Loucy (cell line): ENCODE results near the gene MYH14.

Source experiments
- H2AFZ ChIP-seq: fragments of 200-600 bp; sonication (generic); 2 replicates; pipeline ENCODE4 v1.6.0; 2016; ENCODE audit warnings: antibody characterized with exemption, mild to moderate bottlenecking, low read length, moderate library complexity
- H3F3A ChIP-seq: fragments of 200-600 bp; 2 replicates; pipeline ENCODE4 v1.6.0; 2016; ENCODE audit warnings: antibody characterized with exemption, low read depth, mild to moderate bottlenecking
- H3K27me3 ChIP-seq: fragments of 200-600 bp; sonication (generic); 2 replicates; pipeline ENCODE4 v1.6.1; 2014; ENCODE audit warnings: low read length, mild to moderate bottlenecking; ENCODE audit not compliant: insufficient read depth, poor library complexity, severe bottlenecking
- H3K36me3 ChIP-seq: fragments of 200-600 bp; sonication (generic); 2 replicates; pipeline ENCODE4 v1.6.1; 2016; ENCODE audit warnings: low read length; ENCODE audit not compliant: insufficient read depth
- H3K4me1 ChIP-seq: fragments of 200-600 bp; sonication (generic); 2 replicates; pipeline ENCODE4 v1.5.1; 2014; ENCODE audit warnings: low read length, mild to moderate bottlenecking; ENCODE audit not compliant: insufficient read depth, poor library complexity, severe bottlenecking
- H3K4me2 ChIP-seq: fragments of 200-600 bp; sonication (generic); 2 replicates; pipeline ENCODE4 v1.6.0; 2014; ENCODE audit warnings: antibody characterized with exemption, low read length, low read depth, mild to moderate bottlenecking; ENCODE audit not compliant: poor library complexity, severe bottlenecking
- H3K4me3 ChIP-seq: fragments of 200-600 bp; sonication (generic); 2 replicates; pipeline ENCODE4 v1.5.1; 2014; ENCODE audit warnings: low read length, mild to moderate bottlenecking, mixed read lengths; ENCODE audit not compliant: poor library complexity, severe bottlenecking
- H3K79me2 ChIP-seq: fragments of 200-600 bp; sonication (generic); 2 replicates; pipeline ENCODE4 v1.6.1; 2014; ENCODE audit warnings: low read length; ENCODE audit not compliant: insufficient read depth
- H3K9ac ChIP-seq: fragments of 200-600 bp; sonication (generic); 2 replicates; pipeline ENCODE4 v1.6.0; 2014; ENCODE audit warnings: mild to moderate bottlenecking, low read depth, low read length, moderate library complexity; ENCODE audit not compliant: poor library complexity, severe bottlenecking
- H3K9me2 ChIP-seq: fragments of 200-600 bp; sonication (generic); replicated peaks from 2 replicates; pipeline ENCODE4 v1.6.1; 2016; ENCODE audit warnings: low read depth, low read length, mixed read lengths
- H3K9me3 ChIP-seq: fragments of 200-600 bp; sonication (generic); 2 replicates; pipeline ENCODE4 v1.6.1; 2014; ENCODE audit warnings: mild to moderate bottlenecking, antibody characterized with exemption, low read length, low read depth; ENCODE audit not compliant: insufficient read depth
- H4K20me1 ChIP-seq: fragments of 200-600 bp; sonication (generic); 2 replicates; pipeline ENCODE4 v1.6.0; 2014; ENCODE audit warnings: antibody characterized with exemption, low read length, mild to moderate bottlenecking; ENCODE audit not compliant: insufficient read depth, poor library complexity, severe bottlenecking
- EZH2phosphoT487 ChIP-seq: fragments of 200-600 bp; IDR thresholded peaks from 2 replicates; pipeline ENCODE4 v1.6.1; 2018; ENCODE audit warnings: antibody characterized with exemption, mild to moderate bottlenecking, moderate library complexity, borderline replicate concordance
- TF ChIP-seq, protein P1 (sequence below): fragments of 200-600 bp; sonication (generic); conservative IDR thresholded peaks from 2 replicates; pipeline ENCODE4 v1.5.1; 2014; ENCODE audit warnings: mild to moderate bottlenecking, antibody characterized with exemption, low read length

The MYH14 gene

DNA sequence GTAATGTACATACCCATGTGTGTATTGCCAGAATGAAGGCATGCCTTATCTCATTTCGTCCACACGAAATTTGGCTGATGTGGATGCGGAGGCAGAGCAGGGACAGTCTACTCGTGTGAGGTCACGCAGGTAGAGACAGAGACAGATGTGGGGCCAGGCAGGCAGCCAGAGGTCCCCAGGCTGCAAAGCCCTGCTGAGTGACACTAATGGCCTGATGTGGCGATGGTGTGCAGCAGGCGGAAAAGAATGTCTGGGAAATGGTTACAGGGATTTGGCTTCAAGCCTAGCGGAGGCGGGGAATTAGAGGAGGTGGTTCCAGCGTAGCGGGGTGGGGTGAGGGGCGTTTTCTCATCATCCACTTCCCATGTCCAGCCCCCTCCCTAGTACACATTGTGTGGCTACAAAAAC is 36.1 kb upstream of the MYH14 start:
- Histone ChIP-seq H3K9ac (no peak overlapping the region), H3K4me2 (no peak overlapping the region), H3K9me3 (0 out of 2 replicates have a peak, but pooled peaks cover 3% of the 10 kb centered on the region), H2AFZ (no peak overlapping the region), H3K27me3 (no peaks in the 10 kb centered on the region), H3K4me3 (no peak overlapping the region), H3K36me3 (no peaks in the 10 kb centered on the region), H3K4me1 (no peaks in the 10 kb centered on the region), H4K20me1 (no peaks in the 10 kb centered on the region), H3F3A (no peaks in the 10 kb centered on the region), H3K79me2 (no peaks in the 10 kb centered on the region), H3K9me2 (no peaks in the 10 kb centered on the region)
- TF ChIP-seq, protein P1, sequence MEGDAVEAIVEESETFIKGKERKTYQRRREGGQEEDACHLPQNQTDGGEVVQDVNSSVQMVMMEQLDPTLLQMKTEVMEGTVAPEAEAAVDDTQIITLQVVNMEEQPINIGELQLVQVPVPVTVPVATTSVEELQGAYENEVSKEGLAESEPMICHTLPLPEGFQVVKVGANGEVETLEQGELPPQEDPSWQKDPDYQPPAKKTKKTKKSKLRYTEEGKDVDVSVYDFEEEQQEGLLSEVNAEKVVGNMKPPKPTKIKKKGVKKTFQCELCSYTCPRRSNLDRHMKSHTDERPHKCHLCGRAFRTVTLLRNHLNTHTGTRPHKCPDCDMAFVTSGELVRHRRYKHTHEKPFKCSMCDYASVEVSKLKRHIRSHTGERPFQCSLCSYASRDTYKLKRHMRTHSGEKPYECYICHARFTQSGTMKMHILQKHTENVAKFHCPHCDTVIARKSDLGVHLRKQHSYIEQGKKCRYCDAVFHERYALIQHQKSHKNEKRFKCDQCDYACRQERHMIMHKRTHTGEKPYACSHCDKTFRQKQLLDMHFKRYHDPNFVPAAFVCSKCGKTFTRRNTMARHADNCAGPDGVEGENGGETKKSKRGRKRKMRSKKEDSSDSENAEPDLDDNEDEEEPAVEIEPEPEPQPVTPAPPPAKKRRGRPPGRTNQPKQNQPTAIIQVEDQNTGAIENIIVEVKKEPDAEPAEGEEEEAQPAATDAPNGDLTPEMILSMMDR = no peak
- TF ChIP-seq EZH2phosphoT487 = no peak

DNA sequence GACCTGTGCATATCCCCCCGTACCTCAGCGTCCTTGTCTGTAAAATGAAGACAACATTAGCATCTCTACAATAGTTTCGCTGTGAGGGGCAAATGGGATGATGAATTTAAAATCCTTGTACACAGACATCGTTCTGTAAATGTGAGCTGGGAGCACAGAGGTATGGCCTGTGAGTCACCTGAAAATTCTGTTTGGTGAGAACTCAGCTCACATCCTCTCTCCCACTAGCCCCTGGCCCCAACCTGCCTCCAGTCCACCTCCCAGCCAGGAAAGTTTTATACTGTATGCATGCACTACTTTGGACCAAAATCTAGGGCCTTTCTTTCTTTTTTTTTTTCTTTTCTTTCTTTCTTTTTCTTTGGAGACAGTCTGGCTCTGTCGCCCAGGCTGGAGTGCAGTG is 31.7 kb upstream of the MYH14 start:
- H4K20me1 ChIP-seq = no peaks in the 10 kb centered on the region
- no peak overlapping the region for H3K4me3 ChIP-seq
- no peak overlapping the region for H2AFZ ChIP-seq
- H3K9me2 ChIP-seq = no peaks in the 10 kb centered on the region
- no peaks in the 10 kb centered on the region for H3K27me3 ChIP-seq
- H3K9ac ChIP-seq = no peak overlapping the region
- H3K79me2 ChIP-seq = no peaks in the 10 kb centered on the region
- no peak overlapping the region for H3K4me2 ChIP-seq
- H3F3A ChIP-seq = no peaks in the 10 kb centered on the region
- H3K36me3 ChIP-seq = no peaks in the 10 kb centered on the region
- TF ChIP-seq EZH2phosphoT487 = no peak
- TF ChIP-seq, protein P1 = no peak
- no peaks in the 10 kb centered on the region for H3K4me1 ChIP-seq
- 0 out of 2 replicates have a peak, but pooled peaks cover 3% of the 10 kb centered on the region for H3K9me3 ChIP-seq

DNA sequence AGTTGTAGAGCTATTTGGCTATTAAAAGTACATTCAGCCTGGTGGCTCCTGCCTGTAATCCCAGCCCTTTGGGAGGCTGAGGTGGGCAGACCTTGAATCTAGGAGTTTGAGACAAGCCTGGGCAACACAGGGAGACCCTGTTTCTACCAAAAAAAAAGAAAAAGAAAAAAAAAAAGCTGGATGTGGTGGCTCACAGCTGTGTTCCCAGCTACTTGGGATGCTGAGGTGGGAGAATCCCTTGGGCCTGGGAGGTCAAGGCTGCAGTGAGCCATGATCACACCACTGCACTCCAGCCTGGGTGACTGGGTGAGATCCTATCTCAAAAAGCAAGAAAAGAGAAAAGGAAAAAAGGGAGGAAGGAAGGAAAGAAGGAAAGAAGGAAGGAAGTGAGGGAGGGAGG is 30.7 kb upstream of the MYH14 start:
- no peak overlapping the region for H3K9ac ChIP-seq
- H3K4me2 ChIP-seq = no peak overlapping the region
- 0 out of 2 replicates have a peak, but pooled peaks cover 3% of the 10 kb centered on the region for H3K9me3 ChIP-seq
- no peaks in the 10 kb centered on the region for H3K4me1 ChIP-seq
- H3K36me3 ChIP-seq = no peaks in the 10 kb centered on the region
- H3K79me2 ChIP-seq = no peaks in the 10 kb centered on the region
- H3K27me3 ChIP-seq = no peaks in the 10 kb centered on the region
- no peak overlapping the region for H3K4me3 ChIP-seq
- no peaks in the 10 kb centered on the region for H3K9me2 ChIP-seq
- no peaks in the 10 kb centered on the region for H4K20me1 ChIP-seq
- H3F3A ChIP-seq = no peaks in the 10 kb centered on the region
- no peak for TF ChIP-seq EZH2phosphoT487
- TF ChIP-seq, protein P1 = no peak
- H2AFZ ChIP-seq = no peak overlapping the region
